Endothelial cell of umbilical vein (primary cell): ENCODE results near the gene BRCA1. TPM values are rescaled to one million over a fixed set of nuclear protein-coding genes. Genes with fewer than 3 reads are reported as not detected.

Experiments used
- BruUV-seq: library from RNA; stranded (reverse); fragments of 400-500 nt; replicated peaks from 2 replicates; lab custom pipeline; 2021; lab: Mats Ljungman, UMichigan
- CTCF ChIA-PET: fragments of 300-600, 350-600 bp; sonication (Branson Sonifier 250); formaldehyde crosslinking; loops from one replicate; lab custom pipeline; 2021; ENCODE audit warnings: antibody characterized with exemption, inconsistent platforms; lab: Charles Lee
- POLR2A ChIA-PET: fragments of 300-600, 350-600 bp; sonication (Branson Sonifier 250); formaldehyde crosslinking; loops from one replicate; lab custom pipeline; 2021; ENCODE audit warnings: antibody characterized with exemption, inconsistent platforms; lab: Charles Lee
- DNase-seq: peaks from one replicate; pipeline ENCODE4 v3.0.0-alpha.2; 2011; ENCODE audit warnings: low read depth, low spot score
- FAIRE-seq: peaks from 2 replicates; lab custom pipeline; 2011; peaks lifted over from hg19 to GRCh38; lab: Jason Lieb, UNC
- H2AFZ ChIP-seq: 2 replicates; pipeline ENCODE4 v1.6.0; 2012; ENCODE audit warnings: low read depth, low read length, control low read depth, inconsistent platforms
- H3K27ac ChIP-seq: 2 replicates; pipeline ENCODE4 v1.5.1; 2011; ENCODE audit warnings: low read depth, mild to moderate bottlenecking, control low read depth, low read length, moderate library complexity; ENCODE audit not compliant: insufficient read depth
- H3K27me3 ChIP-seq, 2 experiments: 2 replicates each; pipeline versions ENCODE4 v1.6.0 to v1.6.1; 2011; ENCODE audit warnings: low read length in 2 of 2, mixed read lengths in 1 of 2; ENCODE audit not compliant: control insufficient read depth in 2 of 2, insufficient read depth in 2 of 2
- H3K36me3 ChIP-seq, 2 experiments: 2 replicates in 1 of 2; 3 replicates in 1 of 2; pipeline ENCODE4 v1.5.1; 2011; ENCODE audit warnings: low read length in 2 of 2, mild to moderate bottlenecking in 1 of 2, moderate library complexity in 1 of 2; ENCODE audit not compliant: control insufficient read depth in 2 of 2, insufficient read depth in 2 of 2; ENCODE audit errors: extremely low read depth in 1 of 2
- H3K4me1 ChIP-seq: 3 replicates; pipeline ENCODE4 v1.5.1; 2011; ENCODE audit warnings: mild to moderate bottlenecking, low read length; ENCODE audit not compliant: control insufficient read depth, insufficient read depth; ENCODE audit errors: extremely low read depth
- H3K4me2 ChIP-seq: 2 replicates; pipeline ENCODE4 v1.6.1; 2011; ENCODE audit warnings: low read length, control low read depth, mixed read lengths; ENCODE audit not compliant: insufficient read depth
- H3K4me3 ChIP-seq, 3 experiments: fragments of 200-600 bp in 1 of 3; sonication (generic), shearing (Covaris generic) in 1 of 3; replicated peaks in 1 of 3; 2 replicates each; pipeline ENCODE4 v1.5.1; 2011 to 2016; ENCODE audit warnings: control low read depth in 3 of 3, low read length in 3 of 3, mild to moderate bottlenecking in 2 of 3, inconsistent platforms in 1 of 3, low read depth in 1 of 3, moderate library complexity in 1 of 3; ENCODE audit not compliant: insufficient read depth in 1 of 3
- H3K79me2 ChIP-seq: 2 replicates; pipeline ENCODE4 v1.6.0; 2012; ENCODE audit warnings: low read length, inconsistent platforms; ENCODE audit not compliant: control insufficient read depth, insufficient read depth
- H3K9ac ChIP-seq: replicated peaks from 2 replicates; pipeline ENCODE3; 2011; ENCODE audit warnings: low read length, control low read depth; ENCODE audit not compliant: insufficient read depth; ENCODE audit errors: extremely low read depth
- H3K9me1 ChIP-seq: replicated peaks from 3 replicates; pipeline ENCODE4 v1.6.0; 2011; ENCODE audit warnings: mild to moderate bottlenecking, low read length; ENCODE audit not compliant: control insufficient read depth, insufficient read depth; ENCODE audit errors: extremely low read depth
- H3K9me3 ChIP-seq: replicated peaks from 2 replicates; pipeline ENCODE4 v1.5.1; 2012; ENCODE audit warnings: low read length, inconsistent platforms; ENCODE audit not compliant: control insufficient read depth, insufficient read depth
- H4K20me1 ChIP-seq: replicated peaks from 2 replicates; pipeline ENCODE3; 2011; ENCODE audit warnings: mild to moderate bottlenecking, low read length; ENCODE audit not compliant: control insufficient read depth, insufficient read depth; ENCODE audit errors: extremely low read depth
- CTCF ChIP-seq, 2 donors: IDR thresholded peaks; 1 replicate in 1 of 2; 2 replicates in 1 of 2; pipeline ENCODE4 v1.5.1; 2011; ENCODE audit warnings: low read length in 2 of 2, mild to moderate bottlenecking in 2 of 2, moderate library complexity in 2 of 2, control low read depth in 1 of 2, inconsistent platforms in 1 of 2, low read depth in 1 of 2; ENCODE audit not compliant: insufficient read depth in 1 of 2; ENCODE audit errors: extremely low read depth in 1 of 2
- EZH2 ChIP-seq: IDR thresholded peaks from 2 replicates; pipeline ENCODE4 v1.6.1; 2012; ENCODE audit warnings: borderline replicate concordance, low read depth, mild to moderate bottlenecking, moderate library complexity, low read length, inconsistent platforms; ENCODE audit not compliant: severe bottlenecking
- FOS ChIP-seq: IDR thresholded peaks from 2 replicates; pipeline ENCODE4 v1.6.1; 2011; ENCODE audit warnings: mild to moderate bottlenecking, low read length, moderate library complexity, borderline replicate concordance; ENCODE audit not compliant: insufficient read depth
- GATA2 ChIP-seq: IDR thresholded peaks from 2 replicates; pipeline ENCODE4 v1.7.0; 2011; ENCODE audit warnings: low read depth, mild to moderate bottlenecking, moderate library complexity, mixed read lengths, low read length; ENCODE audit not compliant: insufficient read length, insufficient read depth
- JUN ChIP-seq: IDR thresholded peaks from 2 replicates; pipeline ENCODE4 v1.6.1; 2011; ENCODE audit warnings: borderline replicate concordance, low read depth; ENCODE audit not compliant: insufficient read length, insufficient read depth
- MAX ChIP-seq: IDR thresholded peaks from 2 replicates; pipeline ENCODE4 v1.6.1; 2011; ENCODE audit not compliant: insufficient read depth, insufficient read length
- MYC ChIP-seq: IDR thresholded peaks from one replicate; pipeline ENCODE4 v1.6.1; 2011; ENCODE audit warnings: mild to moderate bottlenecking, low read depth, low read length
- POLR2A ChIP-seq: IDR thresholded peaks from 2 replicates; pipeline ENCODE4 v1.6.1; 2012; ENCODE audit warnings: low read depth, mild to moderate bottlenecking, control low read depth, low read length
- POLR2AphosphoS5 ChIP-seq: IDR thresholded peaks from 2 replicates; pipeline ENCODE4 v1.6.1; 2012; ENCODE audit warnings: low read depth, mild to moderate bottlenecking, control low read depth, low read length, moderate library complexity; ENCODE audit not compliant: insufficient read depth
- dilution Hi-C: fragments of 300-500 bp; cut with MboI; formaldehyde crosslinking; loops from one replicate; pipeline ENCODE4 v1.15.0; 2019; ENCODE audit warnings: low sequenced_read_pairs; ENCODE audit not compliant: extremely low pct_ligation_motif_present
- intact Hi-C: fragments of 100-400 bp; cut with micrococcal nuclease; formaldehyde crosslinking; loops from one replicate; pipeline ENCODE4 v1.10.0; 2022
- polyA plus RNA-seq, 4 experiments: library from polyadenylated mRNA; depleted of rRNA in 3 of 4; stranded (reverse) in 3 of 4; unstranded in 1 of 4; fragments of >200 nt; gene quantifications; 2 replicates each; pipeline versions ENCODE4 v1.2.1 to v1.2.3, GENCODE V29; 2011 to 2012; ENCODE audit warnings: missing spikeins in 1 of 4
- total RNA-seq: library from RNA; stranded (reverse); gene quantifications from 2 replicates; pipeline ENCODE4 v1.2.3, GENCODE V29; 2021

Gene BRCA1
- total and polyA plus RNA-seq, 2 donors (not counting 3 experiments of a cell fraction or from before 2014, with no cell fraction given) = 14.3 to 29.0 TPM

GRCh38 chr17:43062984-43063638 is 62.1 kb downstream of the BRCA1 start:
- no peaks in the 10 kb centered on the region for H3K79me2 ChIP-seq
- H3K9me3 ChIP-seq = no peaks in the 10 kb centered on the region
- H3K9ac ChIP-seq = no peak overlapping the region
- no peak overlapping the region for H3K4me2 ChIP-seq
- ChIA-PET POLR2A (no interaction called here), CTCF (interaction anchor here (1.0 kb wide), 1 partner anchor 38 kb away, joined by 3 read pairs; no protein-coding TSS in a partner anchor)
- no peaks in the 10 kb centered on the region for H3K9me1 ChIP-seq
- FAIRE-seq (no peak), DNase-seq (no peak)
- no peak overlapping the region for H3K4me3 ChIP-seq
- H4K20me1 ChIP-seq = no peaks in the 10 kb centered on the region
- H3K27ac ChIP-seq = no peak overlapping the region
- TF ChIP-seq CTCF (IDR thresholded peaks at IDR 0.05; ENCODE audit: extremely low read depth in 1 of 2, insufficient read depth in 1 of 2, low read depth in 1 of 2, low read length in 2 of 2) (no peak), MYC (no peak), GATA2 (no peak), POLR2A (no peak), JUN (no peak), MAX (no peak), FOS (no peak), POLR2AphosphoS5 (no peak), EZH2 (no peak)
- intact Hi-C loops (no loop called here), dilution Hi-C loops (no loop called here)
- BruUV-seq = no TSS peak
- no peaks in the 10 kb centered on the region for H3K4me1 ChIP-seq
- no peak overlapping the region for H2AFZ ChIP-seq
- no peaks in the 10 kb centered on the region for H3K27me3 ChIP-seq
- H3K36me3 ChIP-seq = peaks cover 0 to 2% of the 10 kb centered on the region in 2 experiments
